ENCODE results near the gene YWHAE. TPM values are rescaled to one million over a fixed set of nuclear protein-coding genes. Genes with fewer than 3 reads are reported as not detected.

Gene YWHAE
- total RNA-seq, 1 experiment from 2014 or later: 210 TPM

DNA sequence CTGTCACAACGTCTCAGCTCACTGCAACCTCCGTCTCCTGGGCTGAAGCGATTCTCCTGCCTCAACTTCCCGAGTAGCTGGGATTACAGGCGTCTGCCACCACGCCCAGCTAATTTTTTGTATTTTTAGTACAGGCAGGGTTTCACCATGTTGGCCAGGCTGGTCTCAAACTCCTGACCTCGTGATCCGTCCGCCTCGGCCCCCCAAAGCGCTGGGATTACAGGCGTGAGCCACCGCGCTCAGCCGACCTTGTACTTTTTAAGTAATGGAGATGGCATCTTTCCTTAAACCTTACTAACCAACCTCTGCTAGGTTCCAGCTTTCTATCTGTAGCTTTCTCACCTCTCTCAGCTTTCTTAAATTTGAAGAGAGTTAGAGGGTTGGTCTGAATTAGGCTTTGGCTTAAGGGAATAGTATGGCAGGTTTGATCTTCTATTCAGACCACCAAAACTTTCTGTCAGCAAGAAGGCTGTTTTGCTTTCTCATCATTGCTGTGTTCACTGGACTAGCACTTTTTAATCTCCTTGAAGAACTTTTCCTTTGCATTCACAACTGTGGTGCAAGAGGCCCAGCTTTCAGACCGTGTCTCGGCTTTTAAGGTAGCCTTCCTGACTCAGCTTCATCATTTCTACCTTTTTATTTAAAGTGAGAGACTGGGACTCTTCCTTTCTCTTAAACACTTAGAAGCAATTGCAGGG, 28.0 kb downstream of the YWHAE start:
- no peaks in the 10 kb centered on the region; the same call in 1 of the 2 replicates for H3K4me1 ChIP-seq (ENCODE audit: insufficient read depth, low read length)
- no peak overlapping the region for H3K4me2 ChIP-seq (ENCODE audit: low read length)
- no peak for TF ChIP-seq EZH2phosphoT487 (IDR thresholded peaks at IDR 0.05; ENCODE audit: borderline replicate concordance, low read length)
- CTCF ChIA-PET: no interaction called here
- no TSS peak for BruUV-seq (replicated peaks)
- H2AFZ ChIP-seq (ENCODE audit: low read length): no peak overlapping the region
- POLR2A ChIA-PET (ENCODE audit: unreplicated experiment): no interaction called here
- no peak overlapping the region for H3K27ac ChIP-seq (ENCODE audit: low read length)
- ATAC-seq (no peak), DNase-seq (no peak)
- intact Hi-C loops (cut with micrococcal nuclease): no loop called here
- no peaks in the 10 kb centered on the region for H3K27me3 ChIP-seq (ENCODE audit: low read length)
- no peak overlapping the region for H3K9ac ChIP-seq (ENCODE audit: low read length)
- peaks cover 88% of the 10 kb centered on the region for H4K20me1 ChIP-seq (ENCODE audit: low read length)
- H3K4me3 ChIP-seq (ENCODE audit: low read length): no peak overlapping the region
- peaks cover 7% of the 10 kb centered on the region for H3F3A ChIP-seq (ENCODE audit: low read length, unreplicated experiment)
- H3K79me2 ChIP-seq (ENCODE audit: low read length): peaks cover 100% of the 10 kb centered on the region
- peaks cover 9% of the 10 kb centered on the region; the same call in 1 of the 2 replicates for H3K36me3 ChIP-seq (ENCODE audit: low read depth, low read length)
- H3K9me3 ChIP-seq (ENCODE audit: low read length): no peaks in the 10 kb centered on the region
- no peaks in the 10 kb centered on the region for H3K9me2 ChIP-seq (replicated peaks; ENCODE audit: low read length)

DNA sequence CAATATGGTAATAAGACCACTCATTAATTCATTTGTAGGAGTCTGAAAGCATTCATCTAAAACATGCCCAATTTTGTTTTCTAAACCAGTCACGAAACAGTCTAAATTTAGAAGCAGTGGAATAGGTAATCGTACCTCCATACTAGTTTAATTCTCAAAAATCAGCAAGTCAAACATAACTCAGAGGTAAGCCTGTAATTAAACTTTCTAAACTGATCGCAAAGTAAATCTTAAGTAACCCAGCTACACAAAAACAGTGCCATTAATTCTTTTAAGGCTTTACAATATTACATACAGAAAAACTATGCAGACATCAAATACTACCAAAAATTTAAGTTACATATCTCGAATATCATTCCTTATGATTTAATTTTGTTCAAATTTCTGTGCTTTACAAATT, 31.4 kb downstream of the YWHAE start:
- POLR2A ChIA-PET (ENCODE audit: unreplicated experiment): no interaction called here
- Histone ChIP-seq H3K4me2 (ENCODE audit: low read length) (no peak overlapping the region), H2AFZ (ENCODE audit: low read length) (no peak overlapping the region), H3K27me3 (ENCODE audit: low read length) (no peaks in the 10 kb centered on the region), H3K36me3 (ENCODE audit: low read depth, low read length) (peaks cover 15% of the 10 kb centered on the region), H3K4me1 (ENCODE audit: insufficient read depth, low read length) (no peaks in the 10 kb centered on the region; the same call in 1 of the 2 replicates), H3K9me2 (replicated peaks; ENCODE audit: low read length) (no peaks in the 10 kb centered on the region), H3K4me3 (ENCODE audit: low read length) (no peak overlapping the region), H3K27ac (ENCODE audit: low read length) (no peak overlapping the region), H3K79me2 (ENCODE audit: low read length) (peaks cover 98% of the 10 kb centered on the region), H4K20me1 (ENCODE audit: low read length) (peaks cover 74% of the 10 kb centered on the region), H3K9ac (ENCODE audit: low read length) (no peak overlapping the region), H3F3A (ENCODE audit: low read length, unreplicated experiment) (peaks cover 7% of the 10 kb centered on the region), H3K9me3 (ENCODE audit: low read length) (no peaks in the 10 kb centered on the region)
- no TSS peak for BruUV-seq (replicated peaks)
- CTCF ChIA-PET: no interaction called here
- ATAC-seq (no peak), DNase-seq (no peak)
- intact Hi-C loops (cut with micrococcal nuclease): loop anchor here (10.0 kb wide), 3 partner anchors 56 to 146 kb away; partner anchors contain the start of genes CRK and INPP5K
- TF ChIP-seq, protein P1, sequence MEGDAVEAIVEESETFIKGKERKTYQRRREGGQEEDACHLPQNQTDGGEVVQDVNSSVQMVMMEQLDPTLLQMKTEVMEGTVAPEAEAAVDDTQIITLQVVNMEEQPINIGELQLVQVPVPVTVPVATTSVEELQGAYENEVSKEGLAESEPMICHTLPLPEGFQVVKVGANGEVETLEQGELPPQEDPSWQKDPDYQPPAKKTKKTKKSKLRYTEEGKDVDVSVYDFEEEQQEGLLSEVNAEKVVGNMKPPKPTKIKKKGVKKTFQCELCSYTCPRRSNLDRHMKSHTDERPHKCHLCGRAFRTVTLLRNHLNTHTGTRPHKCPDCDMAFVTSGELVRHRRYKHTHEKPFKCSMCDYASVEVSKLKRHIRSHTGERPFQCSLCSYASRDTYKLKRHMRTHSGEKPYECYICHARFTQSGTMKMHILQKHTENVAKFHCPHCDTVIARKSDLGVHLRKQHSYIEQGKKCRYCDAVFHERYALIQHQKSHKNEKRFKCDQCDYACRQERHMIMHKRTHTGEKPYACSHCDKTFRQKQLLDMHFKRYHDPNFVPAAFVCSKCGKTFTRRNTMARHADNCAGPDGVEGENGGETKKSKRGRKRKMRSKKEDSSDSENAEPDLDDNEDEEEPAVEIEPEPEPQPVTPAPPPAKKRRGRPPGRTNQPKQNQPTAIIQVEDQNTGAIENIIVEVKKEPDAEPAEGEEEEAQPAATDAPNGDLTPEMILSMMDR (conservative IDR thresholded peaks at IDR 0.05; ENCODE audit: low read depth, low read length): no peak
- no peak for TF ChIP-seq EZH2phosphoT487 (IDR thresholded peaks at IDR 0.05; ENCODE audit: borderline replicate concordance, low read length)
- no peak for TF ChIP-seq EZH2 (IDR thresholded peaks at IDR 0.05; ENCODE audit: low read length, unreplicated experiment)

DNA sequence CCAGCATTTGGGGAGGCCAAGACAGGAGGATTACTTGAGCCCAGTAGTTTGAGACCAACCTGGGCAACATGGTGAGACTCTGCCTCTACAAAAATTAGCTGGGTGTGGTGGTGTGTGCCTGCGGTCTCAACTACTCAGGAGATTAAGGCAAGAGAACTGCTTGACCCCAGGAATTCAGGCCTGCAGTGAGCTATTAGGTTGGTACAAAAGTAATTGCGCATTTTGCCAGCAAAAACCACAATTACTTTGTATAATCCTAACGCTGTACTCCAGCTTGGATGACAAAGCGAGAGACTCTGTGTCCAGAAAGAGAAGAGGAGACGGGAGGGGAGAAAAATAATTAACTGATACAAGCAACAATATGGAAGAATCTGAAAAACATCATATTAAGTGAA, 32.7 kb downstream of the YWHAE start:
- intact Hi-C loops (cut with micrococcal nuclease): loop anchor here (10.0 kb wide), 3 partner anchors 57 to 147 kb away; partner anchors contain the start of genes CRK and INPP5K
- BruUV-seq (replicated peaks): no TSS peak
- POLR2A ChIA-PET (ENCODE audit: unreplicated experiment): no interaction called here
- Histone ChIP-seq H3K4me3 (ENCODE audit: low read length) (no peak overlapping the region), H3K27ac (ENCODE audit: low read length) (no peak overlapping the region), H3F3A (ENCODE audit: low read length, unreplicated experiment) (peaks cover 7% of the 10 kb centered on the region), H3K79me2 (ENCODE audit: low read length) (peaks cover 98% of the 10 kb centered on the region), H3K9ac (ENCODE audit: low read length) (no peak overlapping the region), H2AFZ (ENCODE audit: low read length) (no peak overlapping the region), H3K27me3 (ENCODE audit: low read length) (no peaks in the 10 kb centered on the region), H3K9me3 (ENCODE audit: low read length) (no peaks in the 10 kb centered on the region), H3K4me2 (ENCODE audit: low read length) (no peak overlapping the region), H4K20me1 (ENCODE audit: low read length) (peaks cover 74% of the 10 kb centered on the region), H3K9me2 (replicated peaks; ENCODE audit: low read length) (no peaks in the 10 kb centered on the region), H3K4me1 (ENCODE audit: insufficient read depth, low read length) (no peaks in the 10 kb centered on the region; the same call in 1 of the 2 replicates), H3K36me3 (ENCODE audit: low read depth, low read length) (peaks cover 24% of the 10 kb centered on the region)
- TF ChIP-seq EZH2 (IDR thresholded peaks at IDR 0.05; ENCODE audit: low read length, unreplicated experiment) (no peak), EZH2phosphoT487 (IDR thresholded peaks at IDR 0.05; ENCODE audit: borderline replicate concordance, low read length) (no peak)
- TF ChIP-seq, protein P1 (conservative IDR thresholded peaks at IDR 0.05; ENCODE audit: low read depth, low read length): no peak
- ATAC-seq: no peak
- no peak for DNase-seq
- CTCF ChIA-PET: no interaction called here

Data from PC-3 (cell line).